Stimulated activated CD4-positive, alpha-beta T cell treated with anti-CD3 and anti-CD28 coated beads, TNF-alpha, amount 100 ng/mL, for 4 hours (primary cell): ENCODE measurements around the gene LMAN1L.

Experiments
- DNase-seq, 3 experiments: peaks; one replicate each; pipeline ENCODE4 v3.0.0-alpha.2; 2020; ENCODE audit warnings: low read depth in 3 of 3

Gene LMAN1L

DNA sequence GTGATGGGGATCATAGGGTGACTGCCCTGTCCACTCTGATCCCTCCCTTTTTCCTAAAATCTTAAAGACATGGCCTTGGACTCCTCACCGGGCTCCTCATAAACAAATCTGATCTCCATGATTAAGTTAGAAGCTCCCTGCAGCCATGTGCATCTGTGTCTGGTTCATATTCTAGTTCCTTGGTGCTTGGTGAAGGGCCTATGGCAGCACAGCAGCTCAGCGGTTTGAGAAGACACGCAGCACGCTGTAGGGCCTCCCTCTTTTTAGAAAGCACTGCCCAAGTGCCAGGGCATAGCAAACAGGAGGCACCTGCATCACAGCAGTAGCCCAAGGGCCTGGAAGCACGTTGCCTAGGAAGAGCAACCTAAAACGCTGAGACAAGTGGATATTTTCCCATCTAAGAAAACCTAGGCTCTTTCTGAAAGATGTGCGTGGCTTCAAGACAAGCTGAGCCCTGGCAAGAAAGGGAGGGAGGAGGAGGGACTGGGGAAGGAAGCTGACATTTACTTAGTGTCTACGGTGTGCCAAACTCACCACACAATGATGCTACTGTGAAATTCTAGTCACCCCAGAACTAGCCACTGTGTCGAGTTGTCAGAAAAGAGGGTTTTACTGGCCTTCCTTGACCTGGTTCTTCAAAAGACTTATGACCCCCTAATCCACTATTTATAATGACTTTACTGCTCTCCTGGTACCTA is 45.2 kb downstream of the LMAN1L start:
- DNase-seq = no peak

DNA sequence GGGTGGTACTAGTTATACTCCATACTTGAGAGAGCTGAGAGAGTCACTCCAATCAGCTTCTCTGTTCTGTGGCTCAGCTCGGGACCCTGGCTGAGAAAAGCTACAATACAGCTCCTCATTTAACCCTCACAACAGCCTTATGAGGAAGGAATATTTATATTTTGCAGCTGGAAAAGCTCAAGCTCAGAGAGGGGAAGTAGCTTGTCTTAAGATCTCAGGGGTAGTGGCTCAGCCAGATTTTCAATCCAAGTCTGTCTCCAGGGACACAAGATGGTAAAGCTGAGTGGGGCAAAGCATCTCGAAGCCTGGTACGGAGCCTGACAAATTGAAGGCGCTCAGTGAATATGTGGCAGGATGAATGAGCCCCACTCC is 45.7 kb downstream of the LMAN1L start:
- DNase-seq = no peak

DNA sequence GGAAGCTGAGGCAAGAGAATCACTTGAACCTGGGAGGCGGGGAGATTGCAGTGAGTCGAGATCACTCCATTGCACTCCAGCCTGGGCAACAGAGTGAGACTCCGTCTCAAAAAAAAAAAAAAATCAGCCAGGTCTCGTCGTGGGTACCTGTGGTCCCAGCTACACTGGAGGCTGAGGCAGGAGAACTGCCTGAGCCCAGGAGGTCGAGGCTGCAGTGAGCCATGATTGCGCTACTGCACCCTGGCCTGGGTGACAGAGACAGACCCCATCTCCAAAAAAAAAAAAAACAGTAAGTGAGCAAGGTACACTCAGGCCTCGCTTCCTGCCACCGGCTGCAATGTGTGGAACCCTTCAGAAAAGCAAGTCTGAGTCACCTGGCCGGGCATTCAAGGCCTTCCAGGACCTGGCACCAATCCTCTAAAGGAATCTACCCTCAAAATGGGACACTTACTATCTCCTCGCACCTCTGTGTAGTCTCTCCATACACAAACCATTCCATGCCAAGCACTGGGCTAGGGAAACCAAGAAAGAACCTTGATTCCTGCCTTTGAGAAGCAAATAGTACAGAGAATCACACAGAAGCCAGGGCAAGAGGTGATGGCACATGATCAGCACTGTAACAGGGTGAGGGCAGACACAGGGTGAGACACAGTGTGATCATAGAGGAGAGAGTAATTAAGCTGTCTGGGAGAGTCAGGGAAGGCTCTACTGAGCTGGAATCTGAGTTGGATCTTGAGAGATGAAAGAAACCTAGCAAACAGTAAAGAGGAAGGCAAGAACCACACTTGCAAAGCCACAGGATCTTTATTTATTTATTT is 50.8 kb downstream of the LMAN1L start:
- DNase-seq = no peak

DNA sequence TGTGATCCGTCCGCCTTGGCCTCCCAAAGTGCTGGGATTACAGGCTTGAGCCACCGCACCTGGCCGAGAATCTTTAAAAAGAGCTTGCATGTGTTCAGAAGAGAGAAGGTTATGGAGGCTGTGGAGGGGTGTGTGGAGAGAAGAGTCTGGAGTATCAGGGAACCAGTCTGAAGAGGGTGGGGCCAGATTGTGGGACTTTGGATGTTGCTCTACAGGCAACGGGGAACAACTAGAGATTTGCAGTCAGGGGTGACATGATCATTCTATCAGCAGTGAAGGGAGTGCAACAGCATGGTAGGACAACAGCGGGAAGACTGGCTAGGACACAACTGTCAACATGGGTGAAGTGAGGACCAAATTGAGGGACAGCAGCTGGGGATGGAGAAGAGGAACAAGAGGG is 51.7 kb downstream of the LMAN1L start:
- no peak for DNase-seq

DNA sequence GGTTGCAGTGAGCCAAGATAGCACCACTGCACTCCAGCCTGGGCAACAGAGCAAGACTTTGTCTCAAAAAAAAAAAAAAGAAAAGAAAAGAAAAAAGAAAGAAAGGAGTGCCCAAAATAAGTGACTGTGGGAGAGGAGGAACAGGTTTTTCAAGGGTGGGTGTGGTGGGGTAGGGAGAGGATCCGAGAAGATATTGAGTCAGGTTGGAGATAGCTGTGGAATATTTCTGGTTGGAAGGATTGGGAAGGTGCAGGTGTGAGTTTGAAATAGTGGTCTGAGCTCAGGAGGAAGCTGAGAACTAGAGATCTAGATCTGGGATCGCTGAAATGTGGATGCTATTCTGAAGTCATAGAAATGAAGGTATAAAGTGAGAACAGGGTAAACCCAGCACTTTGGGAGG is 52.7 kb downstream of the LMAN1L start:
- DNase-seq = no peak

DNA sequence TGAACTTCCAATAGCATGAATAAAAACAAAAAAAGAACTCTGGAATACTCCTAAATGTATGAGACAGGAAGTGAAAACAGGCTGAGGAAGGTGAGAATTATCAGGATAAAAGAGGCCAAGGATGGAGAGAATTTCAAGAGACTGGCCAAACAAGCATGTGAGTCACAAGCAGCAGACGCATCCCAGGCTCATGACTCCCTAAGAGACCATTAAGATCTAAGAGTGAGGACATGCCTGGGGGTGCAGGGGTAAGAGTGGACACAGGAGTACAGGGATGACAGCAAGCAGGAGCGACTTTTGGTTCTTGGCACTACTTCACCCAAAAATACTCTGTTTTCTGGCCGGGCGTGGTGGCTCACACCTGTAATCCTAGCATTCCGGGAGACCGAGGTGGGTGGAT is 53.5 kb downstream of the LMAN1L start:
- DNase-seq = no peak

DNA sequence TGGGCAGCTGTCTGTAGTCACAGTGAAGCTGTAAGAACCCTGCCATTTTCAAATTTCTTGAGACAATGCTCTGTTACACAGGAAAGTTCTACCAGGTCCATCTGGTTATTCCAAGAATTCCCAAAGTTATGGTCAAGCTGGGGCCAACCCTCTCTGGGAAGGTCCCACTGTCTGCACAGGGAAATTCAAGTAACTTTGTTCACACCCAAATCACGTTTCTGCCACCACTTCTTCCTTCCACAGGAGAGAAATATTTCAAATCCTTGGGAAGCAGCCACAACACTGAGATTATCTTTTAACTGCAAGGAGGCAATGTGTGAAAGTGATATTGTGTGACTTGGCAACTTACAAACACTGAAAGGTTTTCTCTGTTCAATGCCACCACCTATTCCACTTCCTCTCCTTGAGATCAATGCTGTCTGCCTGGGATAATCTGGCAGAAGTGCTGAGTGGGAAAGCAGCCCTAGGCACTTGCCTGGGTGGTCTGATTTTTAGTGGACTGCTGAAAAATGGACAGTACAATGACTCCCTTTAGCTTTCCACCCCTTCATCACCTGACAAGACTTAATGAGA is 54.9 kb downstream of the LMAN1L start:
- no peak for DNase-seq

DNA sequence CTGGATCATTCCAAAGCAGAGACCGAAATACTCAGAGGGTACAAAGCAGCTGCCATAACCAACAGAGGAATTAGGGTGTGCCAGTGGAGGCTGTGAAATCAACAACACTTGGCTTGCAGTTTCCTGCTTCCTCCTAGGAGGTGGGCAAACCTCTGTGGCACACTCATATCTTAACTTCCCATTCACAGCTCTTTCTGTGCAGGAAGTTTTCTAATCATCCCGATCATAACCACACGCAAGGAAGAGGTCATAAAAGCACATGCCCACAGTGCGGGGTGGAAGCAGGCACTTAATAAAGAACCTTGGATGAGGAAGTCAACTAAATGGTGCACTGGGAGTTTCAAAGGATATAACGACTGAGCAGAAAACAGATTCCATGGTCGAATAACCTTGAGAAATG is 55.4 kb downstream of the LMAN1L start:
- DNase-seq = no peak

DNA sequence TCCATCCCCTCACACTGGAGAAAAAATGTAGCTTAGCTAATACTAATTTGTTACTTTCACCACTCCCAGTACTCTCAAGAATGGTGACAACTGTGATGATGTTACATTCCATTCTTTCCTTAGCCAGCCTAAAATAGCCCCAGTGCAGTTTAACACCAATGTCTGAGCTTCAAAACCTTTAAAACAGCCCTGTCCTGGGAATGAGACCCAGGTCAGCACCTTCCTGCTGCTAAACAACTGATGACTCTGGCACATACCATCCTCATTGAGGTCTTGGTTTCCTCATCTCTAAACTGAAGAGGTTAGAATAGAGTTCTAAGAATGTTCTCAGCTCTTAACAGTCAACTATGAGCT is 56.7 kb downstream of the LMAN1L start:
- no peak for DNase-seq

DNA sequence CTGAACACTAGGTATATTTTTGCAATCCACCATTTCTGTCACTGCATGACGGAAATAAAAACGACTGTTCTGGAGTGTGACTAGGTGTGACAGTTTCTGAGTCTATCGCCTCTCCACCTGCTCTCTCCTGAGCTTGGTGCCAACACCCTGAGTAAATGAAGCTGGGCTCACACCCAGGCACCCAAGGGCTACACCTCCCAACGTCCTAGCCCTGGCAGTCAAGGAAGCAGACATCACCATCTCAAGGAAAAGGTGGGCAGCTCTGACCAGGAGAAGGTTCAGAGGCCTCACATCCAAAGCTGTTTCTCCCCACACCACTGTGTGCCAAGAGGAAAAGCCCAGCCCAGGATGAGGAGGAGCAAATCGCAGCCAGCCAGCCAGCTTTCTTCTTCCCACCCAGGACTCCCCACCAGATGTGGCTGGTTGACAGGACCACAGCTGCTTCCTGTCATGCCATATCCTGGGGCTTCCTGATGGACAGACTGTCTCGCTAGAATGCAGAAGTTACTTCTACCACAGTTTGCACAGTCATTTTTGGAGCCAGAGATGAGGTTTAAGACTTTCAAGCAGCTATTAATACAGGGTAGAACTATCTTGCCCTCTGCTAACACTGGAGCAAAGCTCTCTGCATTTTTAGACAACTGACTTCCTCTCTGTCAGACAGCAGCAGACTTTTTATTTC is 57.2 kb downstream of the LMAN1L start:
- DNase-seq = no peak

DNA sequence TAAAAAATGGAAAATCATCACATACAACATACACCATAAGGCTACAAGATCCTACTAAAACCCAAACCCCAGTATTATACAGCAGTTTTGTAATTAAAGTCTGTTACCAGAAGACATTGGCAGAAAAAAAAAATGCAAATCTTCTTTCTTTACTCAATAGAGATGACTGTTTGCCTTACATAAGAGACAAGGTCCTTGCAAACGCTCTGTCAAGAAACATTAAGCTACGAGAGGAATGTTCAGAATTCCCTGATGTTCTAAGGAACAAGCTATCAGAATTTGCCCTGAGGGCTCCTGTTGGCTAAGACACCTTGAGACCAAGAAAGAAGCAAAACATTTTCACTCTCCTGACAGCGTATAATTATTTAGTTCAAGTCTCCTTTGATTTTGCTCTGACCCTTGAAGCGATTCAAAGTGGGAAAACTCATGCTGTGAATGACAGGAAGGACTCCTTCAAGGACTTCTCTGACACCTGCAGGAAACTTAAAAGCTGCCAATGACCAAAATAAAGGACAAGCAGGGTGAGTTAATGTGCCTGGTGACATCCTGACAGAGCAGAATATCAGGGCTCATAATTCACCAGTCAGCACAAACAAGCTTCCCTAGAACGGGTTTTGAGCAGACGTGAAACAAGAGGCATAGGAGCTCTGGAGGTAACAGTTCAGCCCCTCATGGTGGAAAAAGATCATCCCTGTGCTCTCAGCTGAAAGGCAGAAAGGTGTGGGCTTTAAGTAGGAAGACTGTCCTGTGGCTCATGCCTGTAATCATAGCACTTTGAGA is 58.0 kb downstream of the LMAN1L start:
- no peak for DNase-seq

DNA sequence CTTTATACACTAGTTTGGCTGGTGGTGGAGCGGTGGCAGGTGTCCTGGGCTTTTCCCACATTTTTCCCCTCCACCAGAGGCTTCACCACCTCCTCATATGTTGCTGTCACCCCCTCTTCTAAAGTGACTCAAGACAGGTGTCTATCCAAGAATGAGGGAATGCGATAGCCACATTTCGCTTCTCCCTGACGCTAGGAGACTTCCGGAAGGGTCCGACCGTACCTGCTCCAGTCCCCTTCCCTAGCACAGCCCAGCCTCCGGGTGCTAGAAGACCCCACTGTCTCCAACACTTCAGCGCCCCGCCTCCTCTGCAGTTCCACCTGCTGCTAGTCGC is 60.0 kb downstream of the LMAN1L start:
- no peak for DNase-seq

DNA sequence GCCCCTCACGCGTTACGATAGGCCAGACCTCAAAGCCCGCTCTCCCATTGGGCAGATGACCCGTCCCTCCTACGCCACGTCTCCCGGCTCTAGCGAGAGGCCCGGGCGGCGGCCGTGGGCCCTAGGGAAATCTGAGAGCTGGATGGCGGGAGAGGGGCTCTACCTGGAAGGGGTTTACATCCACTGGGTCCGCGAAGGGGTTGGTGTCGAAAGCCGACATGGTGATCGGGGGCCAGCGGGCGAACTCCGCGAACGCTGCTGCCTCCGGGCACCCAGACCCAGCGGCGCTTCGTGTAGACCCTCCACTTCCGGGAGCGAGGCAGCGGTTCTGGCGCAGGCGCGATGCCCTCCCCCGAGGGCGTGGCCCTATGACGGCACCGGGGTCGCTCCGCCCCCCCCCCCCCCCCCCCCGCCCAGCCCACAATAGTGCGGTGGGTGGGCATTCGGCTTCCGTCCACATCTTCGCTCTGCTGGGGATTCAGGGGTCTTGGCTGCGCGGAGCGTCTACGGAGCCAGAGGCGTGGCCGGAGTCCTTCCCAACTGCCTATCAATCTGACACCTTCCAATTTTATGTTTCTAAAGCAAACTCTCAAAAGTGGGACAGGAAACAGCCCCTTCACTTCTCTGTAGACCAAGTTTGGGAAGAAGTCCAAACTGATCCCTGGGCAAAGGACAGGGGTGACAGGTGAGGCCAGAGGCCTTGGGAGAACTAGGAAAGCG is 60.6 kb downstream of the LMAN1L start, which contains the start of gene SCAMP2:
Gene SCAMP2, minus strand, starts transcription at position 330 of the 720 bp plus-strand sequence. Its CDS starts 110 bp downstream, at position 220.
- peak; percentile 73 to 82 (median 82) for DNase-seq

DNA sequence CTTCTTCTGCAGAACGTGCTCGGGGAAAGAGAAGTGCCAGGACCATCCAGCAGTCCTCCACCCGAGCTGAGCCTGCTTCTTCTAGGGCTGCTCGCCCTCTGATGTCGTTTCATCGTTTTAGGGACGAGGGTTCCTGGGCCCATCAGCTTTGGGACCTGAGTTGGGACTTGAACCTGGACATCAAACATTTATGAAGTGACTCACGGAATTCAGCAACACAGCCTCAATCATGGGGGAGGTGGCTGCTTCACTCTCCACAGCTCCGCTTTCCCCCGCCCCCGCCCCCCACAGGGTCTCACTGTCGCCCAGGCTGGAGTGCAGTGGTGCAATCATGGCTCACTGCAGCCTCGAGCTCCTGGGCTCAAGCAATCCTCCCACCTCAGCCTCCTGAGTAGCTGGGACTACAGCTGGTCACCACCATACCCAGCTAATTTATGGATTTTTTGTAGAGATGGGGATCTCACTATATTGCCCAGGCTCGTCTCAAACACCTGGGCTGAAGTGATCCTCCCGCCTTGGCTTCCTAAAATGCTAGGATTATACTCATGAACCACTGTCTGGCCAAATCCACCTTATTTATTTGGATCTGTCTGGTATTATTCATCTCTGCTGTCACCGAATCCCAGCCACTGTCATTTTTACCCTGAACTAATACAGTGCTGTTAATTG is 61.3 kb downstream of the LMAN1L start:
- no peak for DNase-seq
